Measurements from ENCODE around the gene GDPD5.
"Not testable (repeated sequence)": the region's sequence is repeated elsewhere in the genome, so short reads cannot be mapped to it uniquely, and the experiment has no call there.

The GDPD5 gene

GRCh38 chr11:75421035-75421602, 104.6 kb downstream of the GDPD5 start:
- Histone ChIP-seq H3K9ac (ENCODE audit: low read depth, low read length) (no peak overlapping the region), H3K4me1 (ENCODE audit: control insufficient read depth, insufficient read depth, low read length) (no peaks in the 10 kb centered on the region), H3K4me3 (ENCODE audit: low read depth, low read length) (no peak overlapping the region), H3K36me3 (ENCODE audit: control insufficient read depth, insufficient read depth, low read length) (peaks cover 18% of the 10 kb centered on the region), H3K9me3 (ENCODE audit: control insufficient read depth, insufficient read depth, low read length) (no peaks in the 10 kb centered on the region), H3K27me3 (ENCODE audit: control insufficient read depth, insufficient read depth, low read length) (no peaks in the 10 kb centered on the region)

- Histone ChIP-seq H3K4me3 (ENCODE audit: low read depth, low read length) (no peak overlapping the region), H3K4me1 (ENCODE audit: control insufficient read depth, insufficient read depth, low read length) (no peaks in the 10 kb centered on the region), H3K27me3 (ENCODE audit: control insufficient read depth, insufficient read depth, low read length) (no peaks in the 10 kb centered on the region), H3K9me3 (ENCODE audit: control insufficient read depth, insufficient read depth, low read length) (no peaks in the 10 kb centered on the region), H3K9ac (ENCODE audit: low read depth, low read length) (no peak overlapping the region), H3K36me3 (ENCODE audit: control insufficient read depth, insufficient read depth, low read length) (peaks cover 18% of the 10 kb centered on the region)
These were observed 105.3 kb downstream of the GDPD5 start for GRCh38 chr11:75420224-75421034.

GRCh38 chr11:75413864-75414263, 111.9 kb downstream of the GDPD5 start:
- Histone ChIP-seq H3K36me3 (ENCODE audit: control insufficient read depth, insufficient read depth, low read length) (peaks cover 22% of the 10 kb centered on the region), H3K9me3 (ENCODE audit: control insufficient read depth, insufficient read depth, low read length) (no peaks in the 10 kb centered on the region), H3K9ac (ENCODE audit: low read depth, low read length) (no peak overlapping the region), H3K4me1 (ENCODE audit: control insufficient read depth, insufficient read depth, low read length) (no peaks in the 10 kb centered on the region), H3K27me3 (ENCODE audit: control insufficient read depth, insufficient read depth, low read length) (no peaks in the 10 kb centered on the region), H3K4me3 (ENCODE audit: low read depth, low read length) (no peak overlapping the region)

GRCh38 chr11:75413146-75413545, 112.6 kb downstream of the GDPD5 start:
- H3K36me3 ChIP-seq (ENCODE audit: control insufficient read depth, insufficient read depth, low read length) = peaks cover 26% of the 10 kb centered on the region

GRCh38 chr11:75409971-75410370, 115.8 kb downstream of the GDPD5 start:
- not testable (repeated sequence) for H3K4me3 ChIP-seq (ENCODE audit: low read depth, low read length); H3K27me3 ChIP-seq (ENCODE audit: control insufficient read depth, insufficient read depth, low read length); H3K9ac ChIP-seq (ENCODE audit: low read depth, low read length); H3K4me1 ChIP-seq (ENCODE audit: control insufficient read depth, insufficient read depth, low read length); H3K9me3 ChIP-seq (ENCODE audit: control insufficient read depth, insufficient read depth, low read length)
- H3K36me3 ChIP-seq (ENCODE audit: control insufficient read depth, insufficient read depth, low read length) = peaks cover 43% of the 10 kb centered on the region

More at GRCh38 chr11:75413146-75413545, 112.6 kb downstream of the GDPD5 start:
- H3K4me3 ChIP-seq (ENCODE audit: low read depth, low read length); H3K9ac ChIP-seq (ENCODE audit: low read depth, low read length); H3K27me3 ChIP-seq (ENCODE audit: control insufficient read depth, insufficient read depth, low read length); H3K9me3 ChIP-seq (ENCODE audit: control insufficient read depth, insufficient read depth, low read length); H3K4me1 ChIP-seq (ENCODE audit: control insufficient read depth, insufficient read depth, low read length): not testable (repeated sequence)

- Histone ChIP-seq H3K4me1 (ENCODE audit: control insufficient read depth, insufficient read depth, low read length) (no peaks in the 10 kb centered on the region), H3K27me3 (ENCODE audit: control insufficient read depth, insufficient read depth, low read length) (no peaks in the 10 kb centered on the region), H3K9me3 (ENCODE audit: control insufficient read depth, insufficient read depth, low read length) (no peaks in the 10 kb centered on the region), H3K36me3 (ENCODE audit: control insufficient read depth, insufficient read depth, low read length) (peaks cover 47% of the 10 kb centered on the region), H3K4me3 (ENCODE audit: low read depth, low read length) (no peak overlapping the region), H3K9ac (ENCODE audit: low read depth, low read length) (no peak overlapping the region)
These were observed 116.9 kb downstream of the GDPD5 start for GRCh38 chr11:75408957-75409219.

GRCh38 chr11:75406338-75406777, 119.4 kb downstream of the GDPD5 start:
- H3K36me3 ChIP-seq (ENCODE audit: control insufficient read depth, insufficient read depth, low read length) = peaks cover 62% of the 10 kb centered on the region
- no peak overlapping the region for H3K4me3 ChIP-seq (ENCODE audit: low read depth, low read length)
- peaks cover 1% of the 10 kb centered on the region for H3K4me1 ChIP-seq (ENCODE audit: control insufficient read depth, insufficient read depth, low read length)
- no peaks in the 10 kb centered on the region for H3K27me3 ChIP-seq (ENCODE audit: control insufficient read depth, insufficient read depth, low read length)
- no peaks in the 10 kb centered on the region for H3K9me3 ChIP-seq (ENCODE audit: control insufficient read depth, insufficient read depth, low read length)
- H3K9ac ChIP-seq (ENCODE audit: low read depth, low read length) = no peak overlapping the region

GRCh38 chr11:75403983-75404658, 121.6 kb downstream of the GDPD5 start:
- H3K27me3 ChIP-seq (ENCODE audit: control insufficient read depth, insufficient read depth, low read length) = no peaks in the 10 kb centered on the region
- no peak overlapping the region for H3K4me3 ChIP-seq (ENCODE audit: low read depth, low read length)
- H3K4me1 ChIP-seq (ENCODE audit: control insufficient read depth, insufficient read depth, low read length) = peaks cover 2% of the 10 kb centered on the region
- no peak overlapping the region for H3K9ac ChIP-seq (ENCODE audit: low read depth, low read length)
- no peaks in the 10 kb centered on the region for H3K9me3 ChIP-seq (ENCODE audit: control insufficient read depth, insufficient read depth, low read length)
- peaks cover 70% of the 10 kb centered on the region for H3K36me3 ChIP-seq (ENCODE audit: control insufficient read depth, insufficient read depth, low read length)

GRCh38 chr11:75403037-75403436, 122.7 kb downstream of the GDPD5 start:
- no peak overlapping the region for H3K4me3 ChIP-seq (ENCODE audit: low read depth, low read length)

GRCh38 chr11:75402002-75402773, 123.6 kb downstream of the GDPD5 start:
- H3K9ac ChIP-seq (ENCODE audit: low read depth, low read length) = peak overlapping the region; percentile 41
- peaks cover 2% of the 10 kb centered on the region for H3K4me1 ChIP-seq (ENCODE audit: control insufficient read depth, insufficient read depth, low read length)
- H3K36me3 ChIP-seq (ENCODE audit: control insufficient read depth, insufficient read depth, low read length) = peaks cover 63% of the 10 kb centered on the region
- no peaks in the 10 kb centered on the region for H3K27me3 ChIP-seq (ENCODE audit: control insufficient read depth, insufficient read depth, low read length)
- H3K9me3 ChIP-seq (ENCODE audit: control insufficient read depth, insufficient read depth, low read length) = no peaks in the 10 kb centered on the region
- H3K4me3 ChIP-seq (ENCODE audit: low read depth, low read length) = peak overlapping the region; percentile 99

More at GRCh38 chr11:75403037-75403436, 122.7 kb downstream of the GDPD5 start:
- Histone ChIP-seq H3K9ac (ENCODE audit: low read depth, low read length) (peak overlapping the region; percentile 1), H3K36me3 (ENCODE audit: control insufficient read depth, insufficient read depth, low read length) (peaks cover 64% of the 10 kb centered on the region), H3K9me3 (ENCODE audit: control insufficient read depth, insufficient read depth, low read length) (no peaks in the 10 kb centered on the region), H3K4me1 (ENCODE audit: control insufficient read depth, insufficient read depth, low read length) (peaks cover 2% of the 10 kb centered on the region), H3K27me3 (ENCODE audit: control insufficient read depth, insufficient read depth, low read length) (no peaks in the 10 kb centered on the region)

- Histone ChIP-seq H3K4me3 (ENCODE audit: low read depth, low read length) (peak overlapping the region; percentile 99), H3K36me3 (ENCODE audit: control insufficient read depth, insufficient read depth, low read length) (peaks cover 47% of the 10 kb centered on the region), H3K9me3 (ENCODE audit: control insufficient read depth, insufficient read depth, low read length) (no peaks in the 10 kb centered on the region), H3K9ac (ENCODE audit: low read depth, low read length) (peak overlapping the region; percentile 100), H3K4me1 (ENCODE audit: control insufficient read depth, insufficient read depth, low read length) (peaks cover 2% of the 10 kb centered on the region), H3K27me3 (ENCODE audit: control insufficient read depth, insufficient read depth, low read length) (no peaks in the 10 kb centered on the region)
These were observed 125.4 kb downstream of the GDPD5 start for GRCh38 chr11:75400146-75400865.
